Right lobe of liver (tissue), 6 donors: ENCODE data around the gene MBD3. TPM values are rescaled to one million over a fixed set of nuclear protein-coding genes. Genes with fewer than 3 reads are reported as not detected.

Source experiments
- ATAC-seq, 4 donors: fragments of 200-7000 bp; cut with Tn5 transposase; one replicate each; pipeline ENCODE4 v1.9.1; 2020; ENCODE audit warnings: mild to moderate bottlenecking in 4 of 4, moderate library complexity in 4 of 4
- DNase-seq, 3 donors: peaks; one replicate each; pipeline ENCODE4 v3.0.0-alpha.2; 2020
- H3K27ac ChIP-seq, 3 donors: fragments of 200-600 bp; one replicate each; pipeline ENCODE4 v1.8.0; 2022
- H3K27me3 ChIP-seq, 2 donors: fragments of 200-600 bp; one replicate each; pipeline ENCODE4 v1.8.0; 2022
- H3K36me3 ChIP-seq, 4 donors: fragments of 200-600 bp; sonication (generic) in 1 of 4; one replicate each; pipeline versions ENCODE4 v1.5.1 to v1.8.0; 2017 to 2022; ENCODE audit warnings: control low read depth in 1 of 4
- H3K4me1 ChIP-seq, 4 donors: fragments of 200-600 bp; sonication (generic) in 1 of 4; one replicate each; pipeline versions ENCODE4 v1.5.1 to v1.8.0; 2017 to 2022; ENCODE audit warnings: control low read depth in 1 of 4
- H3K4me3 ChIP-seq, 3 donors: fragments of 200-600 bp; one replicate each; pipeline ENCODE4 v1.8.0; 2022
- H3K9me3 ChIP-seq, 4 donors: fragments of 200-600 bp; sonication (generic) in 1 of 4; one replicate each; pipeline versions ENCODE4 v1.5.1 to v1.8.0; 2017 to 2022; ENCODE audit warnings: control low read depth in 1 of 4
- POLR2A ChIP-seq: fragments of 450-650 bp; IDR thresholded peaks from one replicate; pipeline ENCODE4 v1.6.1; 2017; ENCODE audit warnings: antibody characterized with exemption, mild to moderate bottlenecking
- WGBS: methylation state at CpG from one replicate; pipeline ENCODE4 v1.1.6; 2018; ENCODE audit warnings: low coverage, low lambda C conversion rate; ENCODE audit not compliant: insufficient coverage; ENCODE audit errors: missing lambda C conversion rate; 5-methylcytosine and 5-hydroxymethylcytosine counted together
- intact Hi-C, 2 donors: fragments of 100-400 bp; cut with DNase I; formaldehyde crosslinking; loops; one replicate each; pipeline versions ENCODE4 v1.11.2 to v1.14.1; 2022
- total RNA-seq, 6 experiments: library from RNA; depleted of rRNA in 2 of 6; stranded (reverse); fragments of >200 nt in 2 of 6; fragmentation: NEBNext Ultra II Directional in 3 of 6; extraction: Animal tissue kit (Norgen Biotek cat#: 25700) in 3 of 6; gene quantifications; one replicate each; pipeline versions ENCODE4 v1.1.0 to v1.2.4, GENCODE V29; 2016 to 2023
- TF ChIP-seq, protein P1 (sequence below), 4 donors: fragments of 200-600 bp in 3 of 4; fragments of 450-650 bp in 1 of 4; IDR thresholded peaks; one replicate each; pipeline versions ENCODE4 v1.5.1 to v1.8.0; 2016 to 2022; ENCODE audit warnings: antibody characterized with exemption in 4 of 4, mild to moderate bottlenecking in 2 of 4
- donor health status: DM: no; HTN: yes; CAD: no.
- donor health status: DM: no; HTN: no; CAD: no.
- donor health status: DM: no; HTN: no; CAD: no.
- donor health status: DM: no; HTN: yes; CAD: no.
- donor health status: DM: no; HTN: yes; CAD: no.

Gene MBD3
- total RNA-seq, 6 experiments from 2014 or later: 27.3 to 72.1 (median 30.1) TPM

DNA sequence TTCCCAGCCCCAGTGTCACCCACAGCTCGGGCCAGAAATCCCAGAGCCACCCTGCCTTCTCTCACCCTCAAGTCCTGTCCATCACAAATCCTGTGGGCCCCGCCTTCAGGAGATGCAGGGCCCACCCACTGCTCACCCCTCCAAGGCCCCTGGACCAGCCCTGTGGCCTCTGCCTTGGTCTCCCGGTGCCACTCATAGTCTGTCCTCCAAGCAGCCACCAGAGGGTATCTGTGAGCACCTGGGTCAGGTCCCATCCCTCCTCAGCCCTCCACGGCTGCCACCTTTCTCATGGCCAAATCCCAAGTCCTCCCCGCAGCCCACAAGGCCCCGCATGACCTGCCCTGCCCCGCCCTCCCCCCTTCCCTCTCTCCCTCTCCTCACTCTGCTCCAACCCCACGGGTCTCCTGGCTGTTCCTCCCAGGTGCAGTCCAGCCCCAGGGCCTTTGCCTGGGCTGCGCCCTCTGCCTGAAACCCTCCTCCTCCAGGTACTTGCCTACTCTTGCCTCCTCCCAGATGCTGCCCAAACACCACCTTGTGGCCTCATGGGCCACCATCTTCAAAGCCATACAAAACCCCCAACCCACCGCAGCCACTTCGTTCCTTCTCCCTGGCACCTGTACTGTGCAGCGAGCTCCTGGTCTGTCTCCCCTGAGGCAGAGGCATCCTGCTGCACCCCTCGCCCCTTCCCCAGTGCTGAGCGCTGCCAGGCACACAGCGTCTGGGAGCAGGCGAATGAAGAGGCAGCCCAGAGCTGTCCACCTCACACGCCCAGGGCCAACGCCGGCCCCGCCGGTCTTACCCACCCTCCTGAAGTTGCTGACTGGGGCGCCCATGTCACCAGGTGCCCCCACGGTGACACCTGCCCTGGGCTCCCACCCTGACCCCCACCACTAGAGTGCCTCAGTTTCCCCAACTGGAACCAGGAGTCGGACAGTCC is 25.8 kb upstream of the MBD3 start:
- Histone ChIP-seq H3K4me3 (no peak overlapping the region), H3K4me1 (no peaks in the 10 kb centered on the region), H3K36me3 (no peaks in the 10 kb centered on the region), H3K27ac (no peak overlapping the region), H3K27me3 (no peaks in the 10 kb centered on the region), H3K9me3 (no peaks in the 10 kb centered on the region)
- 86% methylated on average over 9 of the region's 24 CpGs for WGBS
- DNase-seq (no peak), ATAC-seq (peak; percentile 62 to 83 (median 78))
- TF ChIP-seq, protein P1, sequence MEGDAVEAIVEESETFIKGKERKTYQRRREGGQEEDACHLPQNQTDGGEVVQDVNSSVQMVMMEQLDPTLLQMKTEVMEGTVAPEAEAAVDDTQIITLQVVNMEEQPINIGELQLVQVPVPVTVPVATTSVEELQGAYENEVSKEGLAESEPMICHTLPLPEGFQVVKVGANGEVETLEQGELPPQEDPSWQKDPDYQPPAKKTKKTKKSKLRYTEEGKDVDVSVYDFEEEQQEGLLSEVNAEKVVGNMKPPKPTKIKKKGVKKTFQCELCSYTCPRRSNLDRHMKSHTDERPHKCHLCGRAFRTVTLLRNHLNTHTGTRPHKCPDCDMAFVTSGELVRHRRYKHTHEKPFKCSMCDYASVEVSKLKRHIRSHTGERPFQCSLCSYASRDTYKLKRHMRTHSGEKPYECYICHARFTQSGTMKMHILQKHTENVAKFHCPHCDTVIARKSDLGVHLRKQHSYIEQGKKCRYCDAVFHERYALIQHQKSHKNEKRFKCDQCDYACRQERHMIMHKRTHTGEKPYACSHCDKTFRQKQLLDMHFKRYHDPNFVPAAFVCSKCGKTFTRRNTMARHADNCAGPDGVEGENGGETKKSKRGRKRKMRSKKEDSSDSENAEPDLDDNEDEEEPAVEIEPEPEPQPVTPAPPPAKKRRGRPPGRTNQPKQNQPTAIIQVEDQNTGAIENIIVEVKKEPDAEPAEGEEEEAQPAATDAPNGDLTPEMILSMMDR (IDR thresholded peaks at IDR 0.05): peak; percentile 27 to 48 (median 40)
- TF ChIP-seq POLR2A: no peak
- intact Hi-C loops: no loop called here

DNA sequence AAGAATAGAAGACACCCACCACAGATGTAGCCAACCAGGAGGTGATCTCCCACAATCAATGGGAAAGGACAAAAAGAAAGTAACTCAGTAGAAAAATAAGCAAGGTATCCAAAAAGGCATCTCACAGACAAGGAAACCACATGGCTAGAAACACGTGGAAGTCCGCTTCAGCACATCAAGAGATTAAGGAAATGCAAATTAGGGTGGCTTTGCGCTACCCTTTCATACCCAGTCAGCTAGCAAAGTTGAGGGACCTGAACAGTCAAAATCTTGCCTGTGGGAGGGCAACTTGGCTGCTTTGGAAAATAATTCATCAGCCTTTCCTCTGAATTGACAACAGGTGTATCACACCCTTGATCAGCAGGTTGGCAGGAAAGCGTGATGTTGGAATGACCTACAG is 24.2 kb upstream of the MBD3 start:
- Histone ChIP-seq H3K4me3 (no peak overlapping the region), H3K36me3 (peaks cover 0 to 5% (median 0%) of the 10 kb centered on the region in 4 donors), H3K27me3 (no peaks in the 10 kb centered on the region), H3K27ac (no peak overlapping the region), H3K4me1 (no peaks in the 10 kb centered on the region), H3K9me3 (no peaks in the 10 kb centered on the region)
- intact Hi-C loops: no loop called here
- WGBS: 77% methylated on average over 4 of the region's 4 CpGs
- TF ChIP-seq POLR2A: no peak
- TF ChIP-seq, protein P1 (IDR thresholded peaks at IDR 0.05): no peak
- ATAC-seq (no peak), DNase-seq (no peak)

DNA sequence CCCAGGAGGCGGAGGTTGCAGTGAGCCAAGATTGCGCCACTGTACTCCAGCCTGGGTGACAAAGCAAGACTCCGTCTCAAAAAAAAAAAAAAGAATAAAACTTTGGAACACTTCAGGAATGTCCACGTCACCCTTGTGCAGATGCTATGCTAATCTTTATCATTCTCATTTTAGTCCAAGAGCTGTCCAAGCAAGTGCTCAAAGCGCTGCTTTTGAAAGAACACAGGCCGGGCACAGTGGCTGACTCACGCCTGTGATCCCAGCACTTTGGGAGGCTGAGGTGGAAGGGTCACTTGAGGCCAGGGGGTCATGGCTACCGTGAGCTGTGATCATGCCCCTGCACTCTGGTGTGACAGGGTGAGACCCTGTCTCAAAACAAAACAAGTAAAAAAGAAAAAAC is 23.7 kb upstream of the MBD3 start:
- intact Hi-C loops: no loop called here
- Histone ChIP-seq H3K27ac (no peak overlapping the region), H3K4me3 (no peak overlapping the region), H3K9me3 (no peaks in the 10 kb centered on the region), H3K36me3 (peaks cover 0 to 7% (median 0%) of the 10 kb centered on the region in 4 donors), H3K27me3 (no peaks in the 10 kb centered on the region), H3K4me1 (no peaks in the 10 kb centered on the region)
- DNase-seq (no peak), ATAC-seq (no peak)
- 86% methylated on average over 8 of the region's 8 CpGs for WGBS
- no peak for TF ChIP-seq POLR2A
- TF ChIP-seq, protein P1 (IDR thresholded peaks at IDR 0.05): no peak

DNA sequence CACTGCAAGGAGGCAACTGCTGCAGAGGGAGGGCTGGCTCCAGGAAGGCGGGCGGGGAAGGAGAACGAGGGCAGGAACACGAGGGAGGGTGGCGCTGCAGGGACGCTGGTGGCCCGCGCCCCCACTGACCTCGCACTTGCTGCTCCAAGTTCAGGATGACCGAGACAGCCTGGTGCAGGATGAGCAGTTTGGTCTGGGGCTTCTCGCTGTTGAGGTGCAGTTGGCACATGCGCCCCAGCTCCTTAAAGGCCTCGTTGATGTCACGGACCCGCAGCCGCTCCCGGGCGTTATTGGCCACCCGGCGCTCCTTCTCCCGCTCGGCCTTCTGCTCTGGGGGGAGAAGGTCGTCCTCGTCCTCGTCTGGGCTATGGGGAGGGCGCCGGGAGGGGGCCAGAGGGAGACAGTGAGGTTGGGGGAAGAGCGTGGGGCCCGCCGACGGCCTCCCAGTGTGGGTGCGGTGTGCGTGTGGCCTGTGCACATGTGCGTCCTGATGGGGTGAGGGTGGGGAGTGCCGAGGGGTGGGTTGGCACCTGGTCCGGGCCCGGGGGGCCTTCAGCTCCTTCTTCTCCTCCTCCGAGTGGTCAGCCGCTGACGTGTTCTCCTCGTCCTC is 22.6 kb upstream of the MBD3 start:
- Histone ChIP-seq H3K27ac (no peak overlapping the region), H3K9me3 (no peaks in the 10 kb centered on the region), H3K4me3 (no peak overlapping the region), H3K4me1 (no peaks in the 10 kb centered on the region), H3K36me3 (peaks cover 0 to 11% (median 0%) of the 10 kb centered on the region in 4 donors), H3K27me3 (no peaks in the 10 kb centered on the region)
- WGBS: 90% methylated on average over 10 of the region's 41 CpGs
- intact Hi-C loops: no loop called here
- TF ChIP-seq, protein P1 (IDR thresholded peaks at IDR 0.05): no peak
- no peak for TF ChIP-seq POLR2A
- DNase-seq (no peak), ATAC-seq (no peak)
